Bone marrow (tissue), 2 donors: Measurements from ENCODE around the gene GSG1L.
"Not testable (repeated sequence)": the region's sequence is repeated elsewhere in the genome, so short reads cannot be mapped to it uniquely, and the experiment has no call there.

ENCODE experiments used
- DNase-seq, 2 donors: peaks; one replicate each; lab custom pipeline; 2025; lab: John Stamatoyannopoulos, UW

The GSG1L gene

GRCh38 chr16:27945233-27945973, 118.1 kb downstream of the GSG1L start:
- no peak for DNase-seq

GRCh38 chr16:27943766-27944165, 119.7 kb downstream of the GSG1L start:
- no peak for DNase-seq

GRCh38 chr16:27942071-27942470, 121.4 kb downstream of the GSG1L start:
- not testable (repeated sequence) for DNase-seq

GRCh38 chr16:27935076-27935475, 128.4 kb downstream of the GSG1L start:
- DNase-seq: no peak

- DNase-seq: no peak
Observed at GRCh38 chr16:27932542-27933135, 130.9 kb downstream of the GSG1L start.

- DNase-seq: no peak
Observed at GRCh38 chr16:27929818-27930217, 133.7 kb downstream of the GSG1L start.

GRCh38 chr16:27928542-27928941, 135.0 kb downstream of the GSG1L start:
- DNase-seq: no peak

- no peak for DNase-seq
Observed at GRCh38 chr16:27927266-27927901, 136.1 kb downstream of the GSG1L start.

- DNase-seq: no peak
Observed at GRCh38 chr16:27925612-27926011, 137.9 kb downstream of the GSG1L start.

- no peak for DNase-seq
Observed at GRCh38 chr16:27924411-27925118, 138.9 kb downstream of the GSG1L start.

GRCh38 chr16:27923751-27924150, 139.8 kb downstream of the GSG1L start:
- DNase-seq: no peak

- no peak for DNase-seq
Observed at GRCh38 chr16:27922433-27922832, 141.1 kb downstream of the GSG1L start.

GRCh38 chr16:27921134-27921533, 142.4 kb downstream of the GSG1L start:
- no peak for DNase-seq

- DNase-seq: no peak
Observed at GRCh38 chr16:27920391-27920891, 143.1 kb downstream of the GSG1L start.

- DNase-seq: no peak
Observed at GRCh38 chr16:27918755-27919154, 144.8 kb downstream of the GSG1L start.

- DNase-seq: no peak
Observed at GRCh38 chr16:27917949-27918348, 145.6 kb downstream of the GSG1L start.

GRCh38 chr16:27911486-27911885, 152.0 kb downstream of the GSG1L start:
- no peak for DNase-seq

- DNase-seq: no peak
Observed at GRCh38 chr16:27907457-27907972, 156.0 kb downstream of the GSG1L start.

- DNase-seq: no peak
Observed at GRCh38 chr16:27906883-27907282, 156.6 kb downstream of the GSG1L start.

GRCh38 chr16:27903046-27903655, 160.4 kb downstream of the GSG1L start:
- DNase-seq: no peak

- no peak for DNase-seq
Observed at GRCh38 chr16:27902551-27902950, 161.0 kb downstream of the GSG1L start.

GRCh38 chr16:27901956-27902355, 161.6 kb downstream of the GSG1L start:
- no peak for DNase-seq
